ENCODE data around the gene KIAA0825.

DNA sequence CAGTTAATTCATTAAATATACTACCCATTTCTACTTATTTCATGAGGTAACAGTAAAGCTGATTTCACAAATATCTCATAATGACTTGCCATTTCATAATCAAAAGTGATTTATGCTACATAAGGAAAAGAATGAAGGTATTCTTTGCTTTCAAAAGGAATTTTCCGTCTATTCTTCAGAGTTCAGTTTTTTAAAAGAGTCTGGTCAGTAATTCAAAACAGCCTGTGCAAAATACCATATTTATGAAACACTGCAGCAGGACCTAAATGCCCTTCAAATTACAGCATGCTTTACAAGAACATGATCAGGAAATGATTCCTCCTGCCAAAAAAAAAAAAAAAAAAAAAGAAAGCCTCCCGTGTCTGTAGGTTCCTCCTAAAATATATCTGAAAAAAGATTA, 154.7 kb downstream of the KIAA0825 start:
- TF ChIP-seq, protein P1, sequence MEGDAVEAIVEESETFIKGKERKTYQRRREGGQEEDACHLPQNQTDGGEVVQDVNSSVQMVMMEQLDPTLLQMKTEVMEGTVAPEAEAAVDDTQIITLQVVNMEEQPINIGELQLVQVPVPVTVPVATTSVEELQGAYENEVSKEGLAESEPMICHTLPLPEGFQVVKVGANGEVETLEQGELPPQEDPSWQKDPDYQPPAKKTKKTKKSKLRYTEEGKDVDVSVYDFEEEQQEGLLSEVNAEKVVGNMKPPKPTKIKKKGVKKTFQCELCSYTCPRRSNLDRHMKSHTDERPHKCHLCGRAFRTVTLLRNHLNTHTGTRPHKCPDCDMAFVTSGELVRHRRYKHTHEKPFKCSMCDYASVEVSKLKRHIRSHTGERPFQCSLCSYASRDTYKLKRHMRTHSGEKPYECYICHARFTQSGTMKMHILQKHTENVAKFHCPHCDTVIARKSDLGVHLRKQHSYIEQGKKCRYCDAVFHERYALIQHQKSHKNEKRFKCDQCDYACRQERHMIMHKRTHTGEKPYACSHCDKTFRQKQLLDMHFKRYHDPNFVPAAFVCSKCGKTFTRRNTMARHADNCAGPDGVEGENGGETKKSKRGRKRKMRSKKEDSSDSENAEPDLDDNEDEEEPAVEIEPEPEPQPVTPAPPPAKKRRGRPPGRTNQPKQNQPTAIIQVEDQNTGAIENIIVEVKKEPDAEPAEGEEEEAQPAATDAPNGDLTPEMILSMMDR (IDR thresholded peaks at IDR 0.05): no peak
- TF ChIP-seq POLR2A (IDR thresholded peaks at IDR 0.05) (no peak), EP300 (IDR thresholded peaks at IDR 0.05) (no peak)
